Breast epithelium (tissue), 3 donors: ENCODE data around the gene OXCT1.

ENCODE experiments used
- CTCF ChIP-seq, 3 donors: fragments of 450-650 bp; IDR thresholded peaks; one replicate each; pipeline ENCODE4 v1.5.1; 2016 to 2017; ENCODE audit warnings: antibody characterized with exemption in 3 of 3, mild to moderate bottlenecking in 3 of 3, moderate library complexity in 3 of 3
- POLR2A ChIP-seq: fragments of 450-650 bp; IDR thresholded peaks from one replicate; pipeline ENCODE4 v1.6.1; 2016; ENCODE audit warnings: antibody characterized with exemption, mild to moderate bottlenecking, moderate library complexity

GRCh38 chr5:41863871-41864486, 6.2 kb downstream of the OXCT1 start:
- TF ChIP-seq CTCF (IDR thresholded peaks at IDR 0.05) (no peak), POLR2A (no peak)
